ENCODE data around the gene GALNT1.

The GALNT1 gene

GRCh38 chr18:35641916-35642315, 60.4 kb downstream of the GALNT1 start:
- no peak overlapping the region for H3K4me3 ChIP-seq (ENCODE audit: low read length)
- DNase-seq (ENCODE audit: low read depth): no peak
- TF ChIP-seq, protein P1, sequence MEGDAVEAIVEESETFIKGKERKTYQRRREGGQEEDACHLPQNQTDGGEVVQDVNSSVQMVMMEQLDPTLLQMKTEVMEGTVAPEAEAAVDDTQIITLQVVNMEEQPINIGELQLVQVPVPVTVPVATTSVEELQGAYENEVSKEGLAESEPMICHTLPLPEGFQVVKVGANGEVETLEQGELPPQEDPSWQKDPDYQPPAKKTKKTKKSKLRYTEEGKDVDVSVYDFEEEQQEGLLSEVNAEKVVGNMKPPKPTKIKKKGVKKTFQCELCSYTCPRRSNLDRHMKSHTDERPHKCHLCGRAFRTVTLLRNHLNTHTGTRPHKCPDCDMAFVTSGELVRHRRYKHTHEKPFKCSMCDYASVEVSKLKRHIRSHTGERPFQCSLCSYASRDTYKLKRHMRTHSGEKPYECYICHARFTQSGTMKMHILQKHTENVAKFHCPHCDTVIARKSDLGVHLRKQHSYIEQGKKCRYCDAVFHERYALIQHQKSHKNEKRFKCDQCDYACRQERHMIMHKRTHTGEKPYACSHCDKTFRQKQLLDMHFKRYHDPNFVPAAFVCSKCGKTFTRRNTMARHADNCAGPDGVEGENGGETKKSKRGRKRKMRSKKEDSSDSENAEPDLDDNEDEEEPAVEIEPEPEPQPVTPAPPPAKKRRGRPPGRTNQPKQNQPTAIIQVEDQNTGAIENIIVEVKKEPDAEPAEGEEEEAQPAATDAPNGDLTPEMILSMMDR (conservative IDR thresholded peaks at IDR 0.05; ENCODE audit: low read depth, low read length): no peak

GRCh38 chr18:35642802-35643201, 61.3 kb downstream of the GALNT1 start:
- TF ChIP-seq, protein P1 (conservative IDR thresholded peaks at IDR 0.05; ENCODE audit: low read depth, low read length): no peak
- DNase-seq (ENCODE audit: low read depth): no peak
- H3K4me3 ChIP-seq (ENCODE audit: low read length): no peak overlapping the region

DNA sequence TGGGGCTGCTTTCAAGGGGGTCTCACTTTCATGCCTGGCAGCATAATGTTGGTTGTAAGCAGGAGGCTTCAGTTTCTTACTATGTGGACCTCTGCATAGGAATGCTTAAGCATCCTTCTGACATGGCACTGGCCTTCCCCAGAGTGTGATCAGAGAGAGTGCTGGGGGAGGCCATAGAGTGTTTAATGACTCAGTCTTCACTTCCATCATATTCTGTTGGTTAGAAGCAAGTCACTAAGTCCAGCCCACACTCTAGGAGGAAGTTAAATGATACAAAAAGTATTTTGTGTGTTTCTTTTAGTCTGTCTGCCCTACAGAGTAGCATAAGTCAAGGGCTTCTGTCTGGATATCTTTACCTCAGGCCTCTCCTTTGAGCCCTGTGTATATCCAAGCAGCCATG, 64.9 kb downstream of the GALNT1 start:
- DNase-seq (ENCODE audit: low read depth): no peak
- no peak overlapping the region for H3K4me3 ChIP-seq (ENCODE audit: low read length)
- TF ChIP-seq, protein P1 (conservative IDR thresholded peaks at IDR 0.05; ENCODE audit: low read depth, low read length): no peak

- H3K4me3 ChIP-seq (ENCODE audit: low read length): no peak overlapping the region
- DNase-seq (ENCODE audit: low read depth): no peak
- TF ChIP-seq, protein P1 (conservative IDR thresholded peaks at IDR 0.05; ENCODE audit: low read depth, low read length): no peak
Observed at GRCh38 chr18:35653392-35654135, 72.0 kb downstream of the GALNT1 start.

GRCh38 chr18:35658112-35658511, 76.6 kb downstream of the GALNT1 start:
- H3K4me3 ChIP-seq (ENCODE audit: low read length): no peak overlapping the region
- no peak for DNase-seq (ENCODE audit: low read depth)
- TF ChIP-seq, protein P1 (conservative IDR thresholded peaks at IDR 0.05; ENCODE audit: low read depth, low read length): no peak

GRCh38 chr18:35661483-35662146, 80.1 kb downstream of the GALNT1 start:
- no peak overlapping the region for H3K4me3 ChIP-seq (ENCODE audit: low read length)
- no peak for DNase-seq (ENCODE audit: low read depth)
- TF ChIP-seq, protein P1 (conservative IDR thresholded peaks at IDR 0.05; ENCODE audit: low read depth, low read length): peak; percentile 22
